MM.1S (cell line): ENCODE data around the gene TMED7.

Experiments
- CTCF ChIP-seq: fragments of 300-600 bp; sonication (generic); IDR thresholded peaks from 2 replicates; pipeline ENCODE4 v1.5.1; 2016; ENCODE audit warnings: antibody characterized with exemption, low read length, mixed read lengths
- EZH2 ChIP-seq: fragments of 300-600 bp; sonication (generic); optimal IDR thresholded peaks from 2 replicates; pipeline ENCODE3; 2017; ENCODE audit warnings: low read depth, mild to moderate bottlenecking, antibody characterized with exemption, low read length, mixed read lengths
- EZH2phosphoT487 ChIP-seq: fragments of 300-600 bp; sonication (generic); IDR thresholded peaks from 2 replicates; pipeline ENCODE4 v1.6.1; 2018; ENCODE audit warnings: antibody characterized with exemption, low read length

GRCh38 chr5:115641948-115642347, 16.1 kb upstream of the TMED7 start:
- TF ChIP-seq CTCF = no peak
- TF ChIP-seq EZH2phosphoT487 = no peak
- no peak for TF ChIP-seq EZH2
